GM21737 (cell line): ENCODE data around the gene DISC1.

ENCODE experiments used
- ATAC-seq: cut with Tn5 transposase; IDR thresholded peaks from one replicate; pipeline ENCODE4 v1.9.1; 2021; ENCODE audit warnings: mild to moderate bottlenecking, moderate library complexity; ENCODE audit not compliant: unreplicated experiment

Gene DISC1

DNA sequence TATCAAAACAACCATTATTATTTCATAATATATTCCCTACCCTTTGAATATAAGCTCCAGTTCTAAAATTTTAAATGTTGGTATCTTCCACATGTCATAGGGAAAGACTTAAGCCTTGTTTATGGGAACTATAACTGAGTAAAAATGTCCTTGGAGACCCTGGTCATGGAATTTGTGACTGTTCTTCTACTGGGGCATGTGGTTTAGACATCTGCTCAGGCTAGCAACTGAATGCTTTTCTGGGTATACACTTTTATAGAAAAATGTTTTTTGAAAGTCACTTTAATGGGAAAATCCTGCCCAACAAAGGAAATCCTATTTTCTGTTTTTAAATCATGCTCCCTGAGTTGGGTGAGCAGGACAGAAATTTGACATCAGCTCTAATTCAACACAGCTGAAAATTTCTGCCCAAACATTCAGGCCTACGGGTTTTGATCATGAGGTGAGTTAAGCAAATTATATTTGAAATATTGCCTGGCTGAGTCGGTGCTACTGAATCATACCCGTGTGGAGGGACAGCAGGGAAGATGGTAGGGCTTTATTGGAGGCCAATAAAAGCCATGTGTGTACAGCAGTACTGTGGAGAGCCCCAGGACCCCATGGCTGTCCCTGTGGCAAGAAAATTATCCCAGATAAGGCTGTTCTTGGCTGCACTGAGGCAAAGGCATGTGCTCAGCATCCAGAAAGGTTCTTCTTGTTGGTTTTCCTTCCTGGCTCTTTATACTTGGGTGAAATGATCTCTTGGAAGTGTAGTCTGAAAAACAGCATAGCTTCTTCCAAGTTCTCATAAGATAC is 391.8 kb downstream of the DISC1 start:
- no peak for ATAC-seq

DNA sequence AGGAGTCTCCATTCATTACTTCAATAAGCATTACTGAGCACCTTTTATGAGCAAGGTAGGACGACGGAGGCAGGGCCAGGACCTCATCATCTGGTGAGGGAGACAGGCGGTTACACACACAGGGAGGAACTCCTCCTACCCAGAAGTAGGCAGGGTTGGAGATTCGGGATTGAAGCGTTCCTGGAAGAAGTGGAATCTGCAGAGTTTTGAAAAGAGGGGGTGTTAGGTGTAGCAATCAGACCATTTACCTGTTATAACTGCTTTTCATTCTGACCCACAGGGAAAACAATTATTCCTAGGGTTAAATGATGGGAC is 392.4 kb downstream of the DISC1 start:
- ATAC-seq, result no peak

DNA sequence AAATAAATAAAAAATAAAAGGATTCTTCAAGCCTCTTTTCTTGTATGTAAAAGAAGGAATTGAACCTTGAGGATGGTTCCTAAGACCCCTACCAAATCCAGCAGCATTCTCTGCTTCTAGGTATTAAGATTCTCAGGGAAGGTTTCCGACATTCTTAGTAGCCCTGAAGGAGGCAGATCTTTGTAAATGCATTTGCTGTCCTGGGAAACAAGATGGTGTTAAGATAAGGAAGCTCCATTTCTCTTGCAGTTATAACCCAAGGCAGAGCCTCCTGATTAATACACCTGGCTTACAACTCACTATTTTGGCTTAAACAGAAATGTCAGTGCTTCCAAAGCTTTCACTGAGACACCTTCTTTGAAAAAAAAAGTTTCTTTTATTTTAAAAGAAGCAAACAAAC is 393.8 kb downstream of the DISC1 start:
- no peak for ATAC-seq

DNA sequence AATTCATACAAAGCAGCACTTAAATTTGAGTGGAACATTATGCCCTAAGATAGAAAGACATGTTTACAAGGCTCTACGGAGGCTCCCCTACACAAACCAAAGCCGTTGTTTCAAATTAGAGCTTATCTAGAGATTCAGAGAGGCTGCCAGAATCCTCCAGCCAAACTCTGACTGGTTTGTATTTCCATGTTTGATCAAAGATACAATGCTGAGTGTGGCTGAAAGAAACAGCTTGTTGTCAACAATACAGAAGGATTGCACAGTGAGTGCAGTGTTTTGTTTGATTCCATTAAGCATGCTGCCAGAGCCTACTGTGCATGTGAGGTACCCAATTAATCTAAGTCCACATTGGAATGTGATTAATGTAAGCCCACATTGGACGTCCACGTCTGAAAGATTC is 402.7 kb downstream of the DISC1 start:
- no peak for ATAC-seq

DNA sequence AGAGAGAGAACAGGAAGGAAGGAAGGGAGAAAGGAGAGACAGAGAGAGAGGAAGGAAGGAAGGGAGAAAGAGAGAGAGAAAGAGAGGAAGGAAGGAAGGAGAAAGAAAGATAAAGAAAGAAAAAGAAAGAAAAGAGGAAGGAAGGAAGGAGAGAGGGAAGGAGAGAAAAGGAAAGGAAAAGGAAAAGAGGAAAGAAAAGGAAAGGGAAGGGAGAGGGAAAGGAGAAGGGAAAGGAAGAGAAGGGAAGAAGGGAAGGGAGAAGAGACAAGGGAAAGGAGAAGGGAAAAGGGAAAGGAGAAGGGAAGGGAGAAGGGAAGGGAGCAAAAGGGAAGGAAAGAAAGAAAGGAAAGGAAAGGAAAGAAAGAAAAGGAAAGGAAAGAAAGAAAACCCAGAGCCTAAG is 404.6 kb downstream of the DISC1 start:
- ATAC-seq, result no peak

DNA sequence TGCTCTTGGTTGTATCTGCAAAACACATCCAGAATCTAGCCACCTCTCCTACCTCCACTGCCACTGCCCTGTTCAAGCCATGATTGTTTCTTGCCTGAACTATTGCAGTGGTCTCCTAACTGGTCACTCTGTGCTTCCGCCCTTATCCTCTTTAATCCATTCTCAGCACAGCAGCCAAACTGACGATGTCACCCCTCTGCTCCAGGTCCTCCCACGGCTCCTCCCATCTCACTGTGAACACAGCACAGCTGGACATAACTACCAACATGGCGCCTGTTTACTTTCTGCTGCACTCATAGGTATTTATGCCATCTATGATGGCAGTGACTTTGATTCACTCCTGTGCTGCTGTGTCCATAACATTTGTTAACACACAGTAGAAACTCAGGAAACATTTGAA is 406.7 kb downstream of the DISC1 start:
- ATAC-seq, result no peak

DNA sequence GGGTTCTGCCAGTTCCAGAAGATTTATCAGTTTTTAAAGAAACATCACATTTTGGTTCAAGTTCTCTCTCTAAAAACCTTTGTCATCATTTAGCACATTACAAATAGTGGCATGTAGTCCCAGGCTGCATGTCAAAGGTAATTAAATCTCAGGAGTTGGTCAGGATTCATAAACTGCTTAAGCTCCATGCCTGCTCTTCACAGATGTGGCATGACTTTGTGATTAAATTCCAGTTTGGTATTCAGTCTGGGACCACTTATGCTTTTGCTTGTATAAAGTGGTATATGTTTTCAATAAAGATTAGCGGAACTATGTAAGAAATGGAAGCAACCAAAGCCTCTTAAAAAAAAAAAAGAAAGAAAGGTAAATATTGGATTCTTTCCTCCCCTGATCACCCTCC is 408.0 kb downstream of the DISC1 start:
- ATAC-seq, result no peak

DNA sequence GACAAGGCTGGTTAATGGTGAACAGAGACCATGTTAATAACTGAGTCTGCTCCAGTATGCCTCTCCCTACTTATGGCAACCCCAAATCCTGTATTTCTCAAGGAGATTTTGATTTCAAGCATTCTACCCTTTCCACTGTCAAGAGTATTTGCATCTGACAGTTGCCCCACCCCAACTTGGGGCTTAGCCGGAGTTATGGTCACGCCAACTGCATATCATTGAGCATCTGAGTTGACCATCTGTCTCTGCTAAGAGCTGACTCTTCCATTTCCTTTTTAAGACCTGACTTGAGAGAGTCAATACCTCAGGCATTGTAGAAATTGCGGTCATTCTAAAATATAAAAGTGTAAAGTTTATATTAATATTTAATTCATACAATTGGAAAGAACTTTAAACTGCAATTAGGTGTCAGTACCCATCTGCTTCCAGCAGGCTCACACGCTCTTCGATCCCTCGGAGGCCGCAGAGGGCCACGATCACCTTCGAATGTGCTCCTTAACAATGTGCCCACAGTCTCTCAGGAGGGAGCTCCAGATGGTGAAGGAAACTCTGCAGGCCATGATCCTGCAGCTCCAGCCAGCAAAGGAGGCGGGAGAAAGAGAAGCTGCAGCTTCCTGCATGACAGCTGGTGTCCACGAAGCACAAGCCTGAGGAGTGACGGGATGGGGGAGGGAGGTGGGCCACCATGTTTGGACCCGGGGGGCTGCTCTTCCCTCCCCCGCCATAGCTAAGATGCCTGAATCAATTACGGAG is 409.8 kb downstream of the DISC1 start:
- no peak for ATAC-seq

DNA sequence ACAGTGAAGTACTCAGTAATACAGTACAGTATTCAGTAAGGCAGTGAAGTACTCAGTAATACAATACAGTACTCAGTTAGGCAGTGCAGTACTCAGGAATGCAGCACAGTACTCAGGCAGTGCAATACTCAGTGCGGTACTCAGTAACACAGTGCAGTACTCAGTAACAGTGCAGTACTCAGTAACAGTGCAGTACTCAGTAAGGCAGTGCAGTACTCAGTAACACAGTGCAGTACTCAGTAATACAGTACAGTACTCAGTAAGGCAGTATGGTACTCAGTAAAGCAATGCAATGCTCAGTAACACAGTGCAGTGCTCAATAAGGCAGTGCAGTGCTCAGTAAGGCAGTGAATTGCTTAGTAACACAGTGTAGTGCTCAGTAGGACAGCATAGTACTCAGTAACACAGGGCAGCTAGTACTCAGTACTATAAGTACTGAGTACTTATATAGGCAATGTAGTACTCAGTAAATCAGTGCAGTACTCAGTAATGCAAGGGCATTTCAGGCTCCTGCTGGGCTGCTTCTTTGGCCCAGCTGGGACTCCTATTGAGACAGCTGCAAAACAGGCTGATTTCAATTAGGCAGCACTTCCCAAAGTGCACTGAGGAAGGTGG is 411.3 kb downstream of the DISC1 start:
- ATAC-seq, result no peak

DNA sequence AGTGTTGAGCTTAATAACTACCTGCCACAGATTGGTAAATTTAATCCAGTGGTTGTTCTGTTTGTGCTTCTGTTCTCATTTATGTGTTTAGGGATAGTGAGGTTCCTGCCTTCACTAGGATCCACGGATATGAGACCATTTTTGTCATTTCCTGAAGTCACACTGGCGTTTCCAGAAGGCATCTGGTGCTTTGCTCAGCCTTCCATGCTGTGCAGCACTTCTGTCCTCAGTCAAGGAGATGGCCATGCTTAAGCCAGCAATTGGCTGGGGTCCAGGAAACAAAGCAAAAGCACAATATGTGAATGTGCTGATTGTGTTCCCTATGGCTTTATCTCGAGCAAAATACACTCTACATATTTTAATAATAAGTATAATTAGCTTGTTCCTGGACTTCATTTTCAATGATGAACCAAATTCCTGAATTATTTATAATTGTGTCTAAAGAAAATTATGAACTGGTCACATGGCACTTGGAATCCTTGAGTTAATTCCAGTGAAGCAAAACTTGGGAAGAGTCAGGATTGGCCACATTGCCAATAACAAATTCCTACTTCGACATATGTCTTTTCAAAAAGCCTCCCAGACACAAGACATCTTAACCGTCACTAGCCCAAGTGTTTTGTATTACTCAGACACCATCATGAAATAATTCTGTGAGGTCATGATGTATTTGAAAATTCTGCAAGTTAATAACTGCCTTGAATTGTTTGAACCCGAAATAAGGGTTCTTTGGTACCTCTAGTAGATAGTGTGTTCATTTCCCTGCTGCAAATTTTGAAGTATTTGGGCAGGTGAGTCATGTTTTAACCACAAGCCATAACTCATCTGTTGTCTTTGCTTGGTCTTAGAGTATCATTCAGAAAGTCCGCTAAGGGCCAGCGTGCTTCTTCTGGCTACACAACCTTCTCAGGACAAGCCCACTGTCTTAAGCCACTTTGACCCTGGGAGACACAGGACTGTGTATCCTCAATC is 412.4 kb downstream of the DISC1 start:
- ATAC-seq, result no peak

DNA sequence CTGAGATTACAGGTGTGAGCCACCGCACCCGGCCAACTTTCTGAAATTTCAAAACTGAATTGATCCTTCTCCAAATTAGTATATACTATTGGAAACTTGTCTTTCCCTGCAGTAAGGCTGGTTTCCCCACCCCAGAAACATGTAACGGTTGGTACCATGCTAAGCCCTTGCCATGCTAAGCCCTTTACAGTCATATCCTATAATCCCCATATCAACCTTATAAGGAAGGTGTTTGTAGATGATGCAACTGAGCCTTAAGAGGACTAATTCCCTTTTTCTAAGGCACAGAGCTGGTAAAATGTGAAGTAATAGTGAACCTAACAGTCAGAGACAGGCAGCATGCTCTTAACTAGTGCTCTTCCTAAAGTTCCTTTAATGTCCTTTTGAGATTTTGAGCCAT is 413.7 kb downstream of the DISC1 start:
- no peak for ATAC-seq

DNA sequence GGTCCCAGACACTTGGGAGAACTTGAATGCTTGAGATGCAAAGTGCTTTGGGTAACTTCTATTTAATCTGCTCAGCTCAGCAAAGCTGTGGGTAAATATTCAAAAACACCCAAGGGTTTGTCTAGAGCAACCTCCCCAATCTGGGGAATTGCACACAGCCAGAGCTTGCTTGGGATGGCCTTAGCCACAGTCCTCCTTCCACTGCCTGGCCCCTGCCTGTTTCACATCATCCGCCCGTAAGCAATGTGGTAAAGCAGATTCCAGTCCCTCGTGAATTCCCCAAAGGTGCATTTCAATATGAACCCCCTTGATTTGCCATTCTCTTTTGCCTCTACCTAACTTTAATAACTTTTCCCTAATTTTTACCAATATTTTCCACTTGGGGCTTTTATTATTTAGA is 418.1 kb downstream of the DISC1 start:
- no peak for ATAC-seq

DNA sequence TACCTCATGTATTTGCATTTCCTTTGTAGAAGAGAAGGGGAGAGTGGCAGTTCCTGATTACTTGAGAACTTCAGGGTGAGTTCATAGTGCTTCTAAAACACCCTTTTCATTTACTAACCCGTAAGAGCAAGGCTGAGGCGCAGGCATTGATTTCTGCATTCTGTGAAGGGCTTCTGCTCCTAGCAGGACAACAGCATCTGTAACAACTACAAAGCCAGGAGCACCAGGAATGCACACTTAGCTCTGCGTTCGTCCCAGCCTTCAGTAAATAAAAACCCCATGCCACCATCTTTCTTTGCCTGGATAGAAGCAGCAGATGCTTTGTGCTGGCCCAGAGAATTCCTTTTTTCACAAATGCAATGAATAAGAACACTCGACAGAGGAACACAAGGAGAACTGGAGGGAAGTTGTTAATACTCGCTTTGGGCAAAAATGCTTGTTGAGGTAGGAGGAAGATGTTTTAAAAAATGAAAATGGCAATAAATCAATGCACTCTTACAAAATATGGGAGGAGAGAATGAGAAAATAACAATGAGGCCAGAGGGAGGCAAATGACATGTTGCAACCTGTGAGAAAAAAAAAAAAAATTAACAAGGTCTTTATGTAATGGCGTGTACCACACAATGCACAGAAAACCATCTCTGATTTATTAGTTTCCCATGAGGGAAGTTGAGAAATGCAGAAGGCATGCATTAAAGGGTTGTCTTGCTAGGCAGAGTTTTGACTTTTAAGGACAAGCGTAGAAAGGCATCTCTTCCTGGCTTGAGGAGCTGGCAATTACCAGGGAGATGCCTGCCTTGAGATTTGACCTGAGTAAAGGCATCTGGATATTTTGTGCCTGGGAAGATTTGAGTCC is 418.8 kb downstream of the DISC1 start:
- no peak for ATAC-seq

DNA sequence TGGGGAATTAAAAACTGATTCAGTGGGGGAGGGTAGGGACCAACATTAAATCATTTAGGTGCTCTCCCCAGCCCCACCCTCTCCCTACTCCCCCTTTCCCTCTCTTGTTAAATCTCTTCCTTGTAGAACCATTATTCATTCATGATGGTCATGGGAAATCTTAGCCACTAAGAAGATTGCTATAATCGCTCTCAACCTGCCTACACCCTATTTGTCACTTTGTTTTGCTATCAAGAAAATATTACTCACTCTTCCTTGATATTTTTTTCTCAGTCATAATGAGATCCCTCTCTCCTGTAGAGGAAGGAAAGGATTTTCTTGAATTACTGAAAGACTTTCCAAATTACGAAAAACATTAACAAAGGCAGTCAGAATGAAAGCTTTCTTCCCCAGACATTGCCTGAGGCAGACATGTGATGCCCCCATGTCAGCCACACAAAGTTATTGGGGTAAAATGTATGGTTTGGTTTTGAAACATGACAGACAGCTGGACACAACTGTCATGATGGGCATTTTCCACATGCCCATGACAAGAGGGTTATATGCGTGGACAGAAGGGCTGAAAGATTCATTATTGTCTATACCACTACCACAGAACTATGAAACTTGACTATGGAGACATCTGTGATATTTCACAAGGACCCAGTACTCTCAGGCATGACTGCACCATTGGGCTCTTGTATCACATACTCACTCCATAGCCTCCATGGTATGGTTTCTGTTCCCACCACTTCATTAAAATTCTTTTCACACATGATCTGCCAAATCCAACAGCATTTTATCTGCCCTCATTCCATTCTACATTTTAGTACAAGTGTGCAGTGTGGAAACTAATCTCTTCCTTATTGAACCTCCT is 420.1 kb downstream of the DISC1 start:
- no peak for ATAC-seq

DNA sequence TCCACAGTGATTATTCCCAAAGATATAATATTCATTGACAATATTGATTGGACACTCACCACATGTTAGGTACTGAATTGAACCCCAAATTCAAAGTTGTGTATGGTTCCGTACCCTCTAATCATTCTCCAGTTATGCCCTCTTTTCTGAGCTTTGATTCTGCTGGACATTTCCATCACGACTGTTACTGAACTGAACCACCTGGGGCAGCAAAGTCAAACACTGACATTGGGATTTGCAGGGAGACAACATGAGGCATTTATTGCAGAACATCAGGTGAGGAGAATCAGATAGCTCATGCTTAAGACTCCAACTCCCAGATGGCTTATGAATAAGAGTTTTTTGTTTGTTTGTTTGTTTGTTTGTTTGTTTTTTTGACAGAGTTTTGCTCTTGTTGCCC is 420.9 kb downstream of the DISC1 start:
- ATAC-seq, result no peak

DNA sequence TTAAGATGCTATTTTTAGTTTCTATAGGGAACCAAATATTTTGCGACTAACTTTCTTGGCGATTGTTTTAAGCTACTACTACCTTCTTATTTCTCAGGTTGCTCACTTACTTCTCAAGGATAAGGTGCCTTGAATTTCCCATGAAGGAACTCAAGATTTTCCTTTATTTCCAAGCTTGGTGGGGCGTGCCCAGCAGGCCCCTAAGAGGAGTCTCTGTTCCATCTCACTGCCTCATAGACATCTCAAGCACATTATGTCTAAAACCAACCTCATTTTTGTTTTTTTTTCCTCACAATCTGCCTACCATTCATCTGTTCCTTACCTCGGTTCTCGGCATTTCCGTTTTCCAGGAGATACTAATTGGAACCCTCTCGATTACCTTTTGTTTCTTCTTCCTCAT is 421.9 kb downstream of the DISC1 start:
- ATAC-seq, result no peak

DNA sequence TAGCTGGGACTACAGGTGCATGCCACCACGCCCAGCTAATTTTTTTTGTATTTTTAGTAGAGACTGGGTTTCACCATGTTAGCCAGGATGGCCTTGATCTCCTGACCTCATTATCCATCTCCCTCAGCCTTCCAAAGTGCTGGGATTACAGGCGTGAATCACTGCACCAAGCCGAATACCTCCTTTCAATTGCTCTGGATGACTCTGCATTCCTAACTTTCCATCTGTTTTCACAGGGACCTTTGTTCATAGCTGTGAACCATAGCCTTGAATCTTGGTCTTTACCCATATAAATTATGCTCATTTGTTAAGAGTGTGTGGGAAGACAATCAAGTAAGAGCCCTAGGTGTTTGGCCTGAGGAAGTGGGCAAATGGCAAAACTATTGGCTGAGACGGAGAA is 422.7 kb downstream of the DISC1 start:
- ATAC-seq, result no peak

DNA sequence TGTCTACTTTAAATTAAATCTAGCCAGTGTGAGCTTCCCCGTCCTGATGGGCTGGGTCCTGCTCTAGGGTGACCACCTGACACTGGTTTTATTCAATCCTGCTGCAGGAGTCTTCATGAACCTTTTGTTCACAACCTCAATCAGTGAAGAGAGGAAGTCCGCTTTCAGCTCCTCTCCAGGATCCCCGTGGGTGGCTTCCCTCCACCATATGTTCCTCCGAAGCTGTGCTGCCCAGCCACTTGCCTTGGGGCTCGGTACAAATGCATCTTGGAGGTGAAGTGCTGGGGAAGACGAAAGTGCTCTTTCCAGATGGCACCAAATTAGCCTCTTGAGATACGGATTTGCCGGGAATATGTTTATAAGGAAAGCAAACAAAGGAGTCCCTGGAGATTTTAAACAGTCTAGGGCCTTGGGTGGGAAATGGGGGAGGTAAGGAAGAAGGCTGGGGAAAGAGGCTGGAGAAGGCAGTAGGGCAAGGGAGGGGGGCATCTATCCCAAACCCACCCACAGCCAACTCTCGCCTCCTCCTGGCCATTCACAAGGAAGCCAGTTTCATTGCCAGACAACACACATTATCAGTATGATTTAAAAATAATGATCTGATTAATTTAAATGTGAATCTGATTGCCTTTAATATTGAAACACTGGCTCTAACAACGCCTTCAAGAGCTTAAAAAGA is 430.8 kb downstream of the DISC1 start:
- no peak for ATAC-seq

DNA sequence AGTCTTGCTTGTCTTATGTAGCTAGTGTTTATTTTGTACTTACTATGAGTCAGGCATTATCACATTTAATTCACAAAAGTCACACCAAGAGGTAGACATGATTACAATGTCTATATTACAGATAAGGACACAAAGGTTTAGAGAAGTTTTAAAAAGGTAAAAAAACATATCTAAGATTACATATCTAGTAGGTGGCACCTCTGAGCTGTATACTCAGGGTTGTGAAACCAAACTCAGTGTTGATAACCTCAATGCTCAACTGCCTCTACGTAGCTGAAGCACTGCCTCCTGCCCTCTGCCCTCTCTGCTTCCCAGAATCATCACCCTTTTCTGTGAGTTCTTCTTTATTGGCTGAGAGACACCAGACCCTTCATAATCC is 431.3 kb downstream of the DISC1 start:
- ATAC-seq, result no peak
